ENCODE results near the gene PADI3.
A peak's percentile ranks its signal among the peaks of the same experiment; 100 is the strongest.

Gene PADI3

GRCh38 chr1:17205652-17206051 is 43.2 kb upstream of the PADI3 start:
- DNase-seq (ENCODE audit: low spot score), result no peak
- TF ChIP-seq, protein P1, sequence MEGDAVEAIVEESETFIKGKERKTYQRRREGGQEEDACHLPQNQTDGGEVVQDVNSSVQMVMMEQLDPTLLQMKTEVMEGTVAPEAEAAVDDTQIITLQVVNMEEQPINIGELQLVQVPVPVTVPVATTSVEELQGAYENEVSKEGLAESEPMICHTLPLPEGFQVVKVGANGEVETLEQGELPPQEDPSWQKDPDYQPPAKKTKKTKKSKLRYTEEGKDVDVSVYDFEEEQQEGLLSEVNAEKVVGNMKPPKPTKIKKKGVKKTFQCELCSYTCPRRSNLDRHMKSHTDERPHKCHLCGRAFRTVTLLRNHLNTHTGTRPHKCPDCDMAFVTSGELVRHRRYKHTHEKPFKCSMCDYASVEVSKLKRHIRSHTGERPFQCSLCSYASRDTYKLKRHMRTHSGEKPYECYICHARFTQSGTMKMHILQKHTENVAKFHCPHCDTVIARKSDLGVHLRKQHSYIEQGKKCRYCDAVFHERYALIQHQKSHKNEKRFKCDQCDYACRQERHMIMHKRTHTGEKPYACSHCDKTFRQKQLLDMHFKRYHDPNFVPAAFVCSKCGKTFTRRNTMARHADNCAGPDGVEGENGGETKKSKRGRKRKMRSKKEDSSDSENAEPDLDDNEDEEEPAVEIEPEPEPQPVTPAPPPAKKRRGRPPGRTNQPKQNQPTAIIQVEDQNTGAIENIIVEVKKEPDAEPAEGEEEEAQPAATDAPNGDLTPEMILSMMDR (IDR thresholded peaks at IDR 0.05; ENCODE audit: borderline replicate concordance, control extremely low read depth, extremely low read depth, insufficient read depth, missing control alignments), result no peak
- in situ Hi-C loops (cut with MboI; ENCODE audit: low sequenced_read_pairs, unreplicated experiment), result no loop called here

DNA sequence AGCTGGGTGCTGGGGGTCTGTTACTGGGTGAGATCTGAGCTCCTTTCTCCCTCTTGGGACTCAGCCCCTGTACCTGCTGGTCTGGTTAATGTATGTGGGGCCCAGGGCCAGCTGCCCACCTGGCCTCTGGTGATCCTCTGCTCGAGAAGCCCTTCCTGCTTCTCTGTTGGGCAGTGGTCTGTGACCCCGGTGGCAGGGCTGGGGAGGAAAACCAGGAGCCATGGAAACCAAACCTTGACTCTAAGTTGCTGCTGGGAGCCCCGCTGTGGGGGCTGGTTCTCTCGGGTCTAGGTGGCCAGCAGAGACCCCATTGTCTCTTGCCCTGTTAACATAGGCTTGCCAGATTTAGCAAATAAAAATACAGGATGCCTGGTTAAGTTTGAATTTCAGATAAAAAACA is 42.7 kb upstream of the PADI3 start:
- in situ Hi-C loops (cut with MboI; ENCODE audit: low sequenced_read_pairs, unreplicated experiment), result no loop called here
- TF ChIP-seq, protein P1 (IDR thresholded peaks at IDR 0.05; ENCODE audit: borderline replicate concordance, control extremely low read depth, extremely low read depth, insufficient read depth, missing control alignments), result no peak
- no peak for DNase-seq (ENCODE audit: low spot score)

DNA sequence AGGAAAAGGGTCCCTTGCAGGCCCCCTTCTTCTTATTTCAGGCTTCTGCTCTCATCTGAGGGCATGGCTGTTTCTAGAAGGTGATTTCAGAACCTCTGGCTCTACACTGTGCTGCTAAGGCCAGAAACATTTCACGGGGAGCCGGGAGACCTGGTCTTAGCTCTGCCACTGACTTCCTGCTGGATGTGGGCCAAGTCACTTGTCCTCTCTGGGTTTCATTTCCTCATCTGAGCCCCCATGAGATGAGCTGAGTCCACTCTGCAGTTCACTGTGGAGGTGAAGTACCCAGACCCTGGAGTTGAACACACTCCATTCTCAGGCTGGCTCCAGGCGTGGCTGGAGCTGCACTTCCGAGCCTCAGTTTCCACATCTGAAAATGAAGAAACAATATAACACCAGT is 41.9 kb upstream of the PADI3 start:
- in situ Hi-C loops (cut with MboI; ENCODE audit: low sequenced_read_pairs, unreplicated experiment), result no loop called here
- TF ChIP-seq, protein P1 (IDR thresholded peaks at IDR 0.05; ENCODE audit: borderline replicate concordance, control extremely low read depth, extremely low read depth, insufficient read depth, missing control alignments), result no peak
- DNase-seq (ENCODE audit: low spot score), result peak; percentile 59

DNA sequence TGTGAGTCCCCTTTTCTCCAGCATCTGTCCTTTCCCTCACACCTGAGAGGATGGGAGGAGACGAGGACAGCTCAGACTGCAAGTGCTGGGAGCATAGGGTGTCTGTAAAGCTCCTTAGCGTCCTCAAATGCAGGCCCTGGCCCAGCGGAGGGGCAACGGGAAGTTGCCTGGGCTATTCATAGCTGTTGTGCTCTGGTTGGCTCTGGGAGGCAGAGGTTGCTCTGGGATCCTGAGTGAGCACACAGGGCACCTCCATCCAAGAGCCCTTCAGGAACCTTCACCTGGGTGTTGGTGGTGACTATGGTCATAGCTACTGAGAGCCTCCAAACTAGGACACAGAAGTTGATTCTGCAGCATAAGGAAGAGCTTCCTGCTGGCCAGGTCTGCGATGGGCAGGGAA is 41.4 kb upstream of the PADI3 start:
- in situ Hi-C loops (cut with MboI; ENCODE audit: low sequenced_read_pairs, unreplicated experiment), result no loop called here
- TF ChIP-seq, protein P1 (IDR thresholded peaks at IDR 0.05; ENCODE audit: borderline replicate concordance, control extremely low read depth, extremely low read depth, insufficient read depth, missing control alignments), result no peak
- no peak for DNase-seq (ENCODE audit: low spot score)

DNA sequence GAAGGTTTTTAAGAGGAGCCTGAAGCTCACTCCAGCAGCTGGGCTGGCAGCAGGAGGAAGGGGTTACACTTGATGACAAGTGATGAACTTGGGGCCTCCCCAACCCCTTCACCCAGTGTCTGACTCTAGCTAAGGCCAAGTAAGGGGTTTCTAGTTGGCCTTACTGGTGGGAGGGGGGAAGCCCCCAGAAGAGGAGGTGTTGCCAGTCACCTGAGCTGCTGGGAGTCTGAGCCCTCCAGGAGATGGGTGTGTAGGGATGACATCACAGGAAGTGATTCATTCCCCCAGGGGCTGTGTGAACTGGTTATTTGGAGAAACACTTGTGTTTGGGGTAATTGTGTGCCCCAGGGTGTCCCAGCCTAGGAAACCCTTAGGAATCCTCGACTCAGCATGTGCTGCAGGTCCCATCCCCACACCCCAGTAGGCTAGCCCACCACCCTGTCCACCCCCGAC is 40.9 kb upstream of the PADI3 start:
- TF ChIP-seq, protein P1 (IDR thresholded peaks at IDR 0.05; ENCODE audit: borderline replicate concordance, control extremely low read depth, extremely low read depth, insufficient read depth, missing control alignments), result no peak
- in situ Hi-C loops (cut with MboI; ENCODE audit: low sequenced_read_pairs, unreplicated experiment), result no loop called here
- peak; percentile 84 for DNase-seq (ENCODE audit: low spot score)

DNA sequence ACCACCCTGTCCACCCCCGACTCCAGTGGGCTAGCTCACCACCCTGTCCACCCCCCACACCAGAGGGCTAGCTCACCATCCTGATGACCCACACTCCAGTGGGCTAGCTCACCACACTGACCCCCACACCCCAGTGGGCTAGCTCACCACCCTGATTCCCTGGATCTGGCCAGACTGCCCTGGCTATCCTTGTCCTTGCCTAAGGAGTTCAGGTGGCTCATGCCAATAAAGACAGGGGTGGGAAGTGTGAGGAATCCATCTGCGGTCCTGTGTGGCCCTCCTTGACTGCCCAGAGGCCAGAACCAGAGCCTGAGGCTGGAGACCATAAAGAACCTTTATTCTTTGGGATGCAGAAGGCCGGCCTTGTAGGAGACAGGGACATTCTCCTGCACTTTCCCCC is 40.4 kb upstream of the PADI3 start:
- no peak for DNase-seq (ENCODE audit: low spot score)
- TF ChIP-seq, protein P1 (IDR thresholded peaks at IDR 0.05; ENCODE audit: borderline replicate concordance, control extremely low read depth, extremely low read depth, insufficient read depth, missing control alignments), result no peak
- in situ Hi-C loops (cut with MboI; ENCODE audit: low sequenced_read_pairs, unreplicated experiment), result no loop called here

DNA sequence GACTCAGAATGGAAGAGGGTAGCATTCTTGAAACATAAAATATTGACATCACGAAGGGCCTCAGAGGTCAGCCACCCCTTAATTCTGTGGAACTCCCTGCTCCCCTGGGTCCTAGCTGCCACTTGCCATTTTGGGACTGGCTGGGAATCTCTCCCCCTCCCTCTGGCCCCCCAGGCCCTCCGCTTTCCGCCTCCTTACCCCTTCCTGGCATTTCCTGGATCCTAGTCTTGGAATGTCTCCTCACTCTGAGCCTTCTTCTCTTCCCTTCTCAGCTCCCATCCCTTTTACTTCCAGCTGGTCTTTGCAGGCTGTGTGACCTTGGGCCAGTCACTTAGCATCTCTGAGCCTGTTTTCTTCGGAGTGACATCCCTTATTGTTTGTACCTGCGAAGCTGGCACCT is 39.5 kb upstream of the PADI3 start:
- TF ChIP-seq, protein P1 (IDR thresholded peaks at IDR 0.05; ENCODE audit: borderline replicate concordance, control extremely low read depth, extremely low read depth, insufficient read depth, missing control alignments), result no peak
- no peak for DNase-seq (ENCODE audit: low spot score)
- in situ Hi-C loops (cut with MboI; ENCODE audit: low sequenced_read_pairs, unreplicated experiment), result no loop called here
